Smooth muscle cell (in vitro differentiated cells): ENCODE measurements around the gene SFT2D3. TPM values are rescaled to one million over a fixed set of nuclear protein-coding genes. Genes with fewer than 3 reads are reported as not detected.

Experiments used
- DNase-seq: peaks from one replicate; lab custom pipeline; 2025; ENCODE audit not compliant: unreplicated experiment; lab: John Stamatoyannopoulos, UW
- H2AFZ ChIP-seq: fragments of 200-600 bp; sonication (generic); 2 replicates; pipeline ENCODE4 v1.6.0; 2016; ENCODE audit warnings: antibody characterized with exemption, low read depth, mild to moderate bottlenecking
- H3F3A ChIP-seq: fragments of 200-600 bp; sonication (generic); 2 replicates; pipeline ENCODE4 v1.6.0; 2017; ENCODE audit warnings: antibody characterized with exemption, low read depth
- H3K27ac ChIP-seq: fragments of 200-600 bp; sonication (generic); 2 replicates; pipeline ENCODE4 v1.5.1; 2016; ENCODE audit warnings: low read depth, mild to moderate bottlenecking
- H3K27me3 ChIP-seq: fragments of 200-600 bp; sonication (generic); 2 replicates; pipeline ENCODE4 v1.6.1; 2016; ENCODE audit warnings: low read depth, mild to moderate bottlenecking
- H3K36me3 ChIP-seq: fragments of 200-600 bp; sonication (generic); 2 replicates; pipeline ENCODE4 v1.5.1; 2016; ENCODE audit warnings: low read depth
- H3K4me1 ChIP-seq: fragments of 200-600 bp; sonication (generic); 2 replicates; pipeline ENCODE4 v1.5.1; 2016; ENCODE audit warnings: low read depth
- H3K4me2 ChIP-seq: fragments of 200-600 bp; sonication (generic); 2 replicates; pipeline ENCODE4 v1.6.0; 2016; ENCODE audit warnings: mild to moderate bottlenecking
- H3K4me3 ChIP-seq: fragments of 200-600 bp; sonication (generic); 2 replicates; pipeline ENCODE4 v1.5.1; 2016; ENCODE audit warnings: mild to moderate bottlenecking
- H3K79me2 ChIP-seq: fragments of 200-600 bp; sonication (generic); 2 replicates; pipeline ENCODE4 v1.6.0; 2016; ENCODE audit warnings: low read depth, mild to moderate bottlenecking
- H3K9ac ChIP-seq: fragments of 200-600 bp; sonication (generic); 2 replicates; pipeline ENCODE4 v1.6.0; 2016; ENCODE audit warnings: low read depth
- H3K9me3 ChIP-seq: fragments of 200-600 bp; sonication (generic); replicated peaks from 2 replicates; pipeline ENCODE4 v1.5.1; 2016; ENCODE audit warnings: low read depth
- H4K20me1 ChIP-seq: fragments of 200-600 bp; sonication (generic); 2 replicates; pipeline ENCODE4 v1.6.0; 2016; ENCODE audit warnings: low read depth
- CTCF ChIP-seq: fragments of 200-600 bp; sonication (generic); IDR thresholded peaks from 2 replicates; pipeline ENCODE4 v1.5.1; 2017; ENCODE audit warnings: borderline replicate concordance, mild to moderate bottlenecking, antibody characterized with exemption; ENCODE audit not compliant: insufficient read depth, poor library complexity, severe bottlenecking
- WGBS: methylation state at CpG from one replicate; pipeline ENCODE4 v1.1.7; 2016; ENCODE audit warnings: low lambda C conversion rate; 5-methylcytosine and 5-hydroxymethylcytosine counted together
- polyA plus RNA-seq: library from polyadenylated mRNA; unstranded; fragments of >200 nt; fragmentation: Nextera tagmentation; extraction: Ambion mirVana; gene quantifications from 2 replicates; pipeline ENCODE4 v1.2.1, GENCODE V29; 2016
- total RNA-seq: library from RNA; depleted of rRNA; stranded (reverse); fragments of >200 nt; gene quantifications from 2 replicates; pipeline ENCODE4 v1.2.3, GENCODE V29; 2014

SFT2D3 gene
- total and polyA plus RNA-seq, 2 experiments from 2014 or later = 7.0 TPM; not detected in 1

GRCh38 chr2:127706215-127706990, 5.1 kb downstream of the SFT2D3 start:
- no peaks in the 10 kb centered on the region for H3K9me3 ChIP-seq
- peaks cover 22% of the 10 kb centered on the region for H3F3A ChIP-seq
- 95% methylated on average over 14 of the region's 14 CpGs for WGBS
- H3K9ac ChIP-seq = no peak overlapping the region
- TF ChIP-seq CTCF = no peak
- peaks cover 12% of the 10 kb centered on the region for H3K4me1 ChIP-seq
- no peak overlapping the region for H3K27ac ChIP-seq
- peaks cover 16% of the 10 kb centered on the region for H3K79me2 ChIP-seq
- no peaks in the 10 kb centered on the region for H4K20me1 ChIP-seq
- H3K4me3 ChIP-seq = no peak overlapping the region
- no peak for DNase-seq
- no peaks in the 10 kb centered on the region for H3K27me3 ChIP-seq
- H3K36me3 ChIP-seq = peaks cover 4% of the 10 kb centered on the region
- H2AFZ ChIP-seq = no peak overlapping the region
- no peak overlapping the region for H3K4me2 ChIP-seq

- 90% methylated on average over 9 of the region's 9 CpGs for WGBS
- Histone ChIP-seq H3K4me3 (no peak overlapping the region), H3F3A (peaks cover 15% of the 10 kb centered on the region), H3K4me2 (no peak overlapping the region), H3K9ac (no peak overlapping the region), H3K79me2 (peaks cover 8% of the 10 kb centered on the region), H3K36me3 (peaks cover 4% of the 10 kb centered on the region), H3K9me3 (no peaks in the 10 kb centered on the region), H3K4me1 (peaks cover 3% of the 10 kb centered on the region), H4K20me1 (no peaks in the 10 kb centered on the region), H3K27me3 (no peaks in the 10 kb centered on the region), H2AFZ (no peak overlapping the region), H3K27ac (no peak overlapping the region)
- DNase-seq = no peak
- no peak for TF ChIP-seq CTCF
These were observed 6.8 kb downstream of the SFT2D3 start for GRCh38 chr2:127707890-127708648.

GRCh38 chr2:127709336-127709735, 8.0 kb downstream of the SFT2D3 start:
- H2AFZ ChIP-seq = no peak overlapping the region
- WGBS = 93% methylated on average over 13 of the region's 13 CpGs
- peaks cover 4% of the 10 kb centered on the region for H3K36me3 ChIP-seq
- H3K4me3 ChIP-seq = no peak overlapping the region
- H3K79me2 ChIP-seq = no peaks in the 10 kb centered on the region
- no peak overlapping the region for H3K4me2 ChIP-seq
- H3F3A ChIP-seq = peaks cover 11% of the 10 kb centered on the region
- no peaks in the 10 kb centered on the region for H3K9me3 ChIP-seq
- H3K27ac ChIP-seq = no peak overlapping the region
- H3K9ac ChIP-seq = no peak overlapping the region
- peaks cover under 1% of the 10 kb centered on the region for H4K20me1 ChIP-seq
- DNase-seq = no peak
- H3K4me1 ChIP-seq = no peaks in the 10 kb centered on the region
- no peaks in the 10 kb centered on the region for H3K27me3 ChIP-seq
- no peak for TF ChIP-seq CTCF
